Natural killer cell (primary cell): ENCODE data around the gene MISP3. TPM values are rescaled to one million over a fixed set of nuclear protein-coding genes. Genes with fewer than 3 reads are reported as not detected.
"Not testable (repeated sequence)": the region's sequence is repeated elsewhere in the genome, so short reads cannot be mapped to it uniquely, and the experiment has no call there.

Experiments used
- ATAC-seq, 3 donors: fragments of 150-1000 bp in 2 of 3; fragments of 200-7000 bp in 1 of 3; cut with Tn5 transposase; 1 replicate in 1 of 3; 2 replicates in 2 of 3; pipeline ENCODE4 v1.10.0; 2021; ENCODE audit warnings: mild to moderate bottlenecking in 2 of 3, moderate library complexity in 2 of 3
- DNase-seq, 2 donors: peaks; one replicate each; pipeline versions ENCODE4 v3.0.0 to v3.0.0-alpha.2; 2013 to 2021; ENCODE audit warnings: mixed read lengths in 1 of 2
- H3K27ac ChIP-seq: one replicate; pipeline ENCODE4 v1.5.1; 2013; ENCODE audit warnings: mild to moderate bottlenecking, low read length
- H3K27me3 ChIP-seq: one replicate; pipeline ENCODE4 v1.6.1; 2013; ENCODE audit warnings: low read length; ENCODE audit not compliant: control insufficient read depth, insufficient read depth
- H3K36me3 ChIP-seq: one replicate; pipeline ENCODE4 v1.6.1; 2013; ENCODE audit warnings: low read length; ENCODE audit not compliant: control insufficient read depth, insufficient read depth
- H3K4me1 ChIP-seq: one replicate; pipeline ENCODE4 v1.6.1; 2013; ENCODE audit warnings: low read length; ENCODE audit not compliant: control insufficient read depth, insufficient read depth
- H3K4me3 ChIP-seq: one replicate; pipeline ENCODE4 v1.5.1; 2013; ENCODE audit warnings: low read length
- H3K9me3 ChIP-seq: one replicate; pipeline ENCODE4 v1.6.1; 2013; ENCODE audit warnings: low read length; ENCODE audit not compliant: control insufficient read depth, insufficient read depth
- H3K27ac Mint-ChIP-seq, 2 donors: one replicate each; pipeline ENCODE4 v1.8.0; 2022; ENCODE audit warnings: mild to moderate bottlenecking in 2 of 2, mixed read lengths in 2 of 2, moderate library complexity in 1 of 2
- H3K27me3 Mint-ChIP-seq, 2 donors: one replicate each; pipeline ENCODE4 v1.8.0; 2022; ENCODE audit warnings: low read depth in 2 of 2, mixed read lengths in 2 of 2
- H3K36me3 Mint-ChIP-seq: one replicate; pipeline ENCODE4 v1.8.0; 2022; ENCODE audit warnings: mixed read lengths
- H3K4me1 Mint-ChIP-seq, 2 donors: one replicate each; pipeline ENCODE4 v1.8.0; 2022; ENCODE audit warnings: mixed read lengths in 2 of 2
- H3K4me3 Mint-ChIP-seq: one replicate; pipeline ENCODE4 v1.8.0; 2022; ENCODE audit warnings: mild to moderate bottlenecking, moderate library complexity, mixed read lengths
- H3K9me3 Mint-ChIP-seq, 2 donors: one replicate each; pipeline ENCODE4 v1.8.0; 2022; ENCODE audit warnings: mixed read lengths in 2 of 2
- CTCF ChIP-seq: fragments of 200-600 bp; IDR thresholded peaks from one replicate; pipeline ENCODE4 v1.8.0; 2022; ENCODE audit warnings: antibody characterized with exemption
- WGBS: methylation state at CpG from one replicate; pipeline ENCODE4 v1.1.7; 2013; ENCODE audit warnings: missing lambda C conversion rate; ENCODE audit not compliant: insufficient coverage; 5-methylcytosine and 5-hydroxymethylcytosine counted together
- intact Hi-C: fragments of 100-400 bp; cut with micrococcal nuclease; formaldehyde crosslinking; loops from one replicate; pipeline ENCODE4 v1.14.2; 2022
- total RNA-seq, 4 donors: library from RNA; stranded (reverse); fragments of 120-200 nt in 1 of 4; gene quantifications; one replicate each; pipeline versions ENCODE4 v1.2.3 to v1.2.4, GENCODE V29; 2013 to 2022

MISP3 gene
- total RNA-seq, 3 donors from 2014 or later (not counting 1 experiment from before 2014, with no cell fraction given) = 2.4 to 4.1 (median 2.4) TPM

DNA sequence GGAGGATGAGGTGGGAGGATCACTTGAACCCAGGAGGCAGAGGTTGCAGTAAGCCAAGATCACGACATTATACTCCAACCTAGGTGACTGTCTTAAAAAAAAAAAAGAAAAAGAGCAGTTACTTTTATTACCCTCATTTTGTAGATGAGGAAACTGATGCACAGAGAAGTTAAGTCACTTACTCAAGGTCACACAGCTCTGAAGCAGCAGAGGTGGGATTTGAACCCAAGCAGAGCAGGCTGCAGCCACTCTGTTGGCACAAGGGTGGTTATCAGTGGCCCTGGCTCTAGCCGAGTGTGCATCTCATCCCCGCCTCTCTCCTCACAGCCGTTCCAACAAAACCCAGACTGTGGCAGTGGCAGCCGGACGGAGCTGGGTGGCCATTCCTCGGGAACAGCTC is 33.4 kb upstream of the MISP3 start:
- H3K36me3 ChIP-seq = peaks cover 47% of the 10 kb centered on the region
- H3K27ac ChIP-seq = no peak overlapping the region
- no peaks in the 10 kb centered on the region for H3K9me3 ChIP-seq
- no peak overlapping the region for H3K4me3 ChIP-seq
- intact Hi-C loops = no loop called here
- no peaks in the 10 kb centered on the region for H3K36me3 Mint-ChIP-seq
- H3K27ac Mint-ChIP-seq = peak overlapping the region; percentile 31 to 61
- ATAC-seq = no peak
- no peak for TF ChIP-seq CTCF
- DNase-seq = no peak
- no peaks in the 10 kb centered on the region for H3K27me3 Mint-ChIP-seq
- peaks cover 30% of the 10 kb centered on the region for H3K4me1 ChIP-seq
- H3K27me3 ChIP-seq = no peaks in the 10 kb centered on the region
- H3K4me3 Mint-ChIP-seq = no peak overlapping the region
- H3K9me3 Mint-ChIP-seq = no peaks in the 10 kb centered on the region
- peaks cover 18 to 43% of the 10 kb centered on the region in 2 donors for H3K4me1 Mint-ChIP-seq
- 96% methylated on average over 6 of the region's 7 CpGs for WGBS

DNA sequence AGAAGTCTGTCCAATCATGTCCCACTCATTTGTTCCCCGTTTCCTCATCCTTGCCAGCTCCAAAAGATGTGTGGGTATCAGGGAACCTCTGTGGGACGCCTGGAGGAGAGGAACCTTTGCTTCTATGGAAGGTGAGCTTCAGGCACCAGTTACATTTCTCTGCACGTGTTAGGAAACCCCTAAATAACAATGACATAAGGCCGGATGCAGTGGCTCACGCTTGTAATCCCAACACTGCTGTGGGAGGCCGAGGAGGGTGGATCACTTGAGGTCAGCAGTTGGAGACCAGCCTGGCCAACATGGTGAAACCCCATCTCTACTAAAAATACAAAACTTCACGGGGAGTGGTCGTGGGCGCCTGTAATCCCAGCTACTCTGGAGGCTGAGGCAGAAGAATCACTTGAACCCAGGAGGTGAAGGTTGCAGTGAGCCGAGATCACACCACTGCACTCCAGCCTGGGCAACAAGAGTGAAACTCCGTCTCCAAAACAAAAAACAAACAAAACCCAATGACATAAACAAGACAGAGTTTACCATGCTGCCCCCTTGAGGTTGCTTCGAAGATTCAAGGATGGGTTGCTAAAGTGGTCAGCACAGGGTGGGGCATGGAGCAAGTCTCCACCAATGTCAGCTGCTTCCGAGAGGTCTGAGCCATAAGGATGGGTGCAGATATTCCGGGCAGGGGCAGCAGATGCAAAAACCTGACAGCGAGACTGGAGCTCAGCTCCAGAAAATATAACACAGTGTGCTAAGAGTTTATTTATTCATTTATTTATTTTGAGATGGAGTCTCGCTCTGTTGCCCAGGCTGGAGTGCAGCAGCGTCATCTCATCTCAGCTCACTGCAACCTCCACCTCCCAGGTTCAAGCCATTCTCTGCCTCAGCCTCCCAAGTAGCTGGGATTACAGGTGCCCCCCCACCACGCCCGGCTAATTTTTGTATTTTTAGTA is 29.7 kb upstream of the MISP3 start:
- H3K27ac Mint-ChIP-seq = peak overlapping the region; percentile 91 to 93
- peaks cover 55% of the 10 kb centered on the region for H3K36me3 ChIP-seq

DNA sequence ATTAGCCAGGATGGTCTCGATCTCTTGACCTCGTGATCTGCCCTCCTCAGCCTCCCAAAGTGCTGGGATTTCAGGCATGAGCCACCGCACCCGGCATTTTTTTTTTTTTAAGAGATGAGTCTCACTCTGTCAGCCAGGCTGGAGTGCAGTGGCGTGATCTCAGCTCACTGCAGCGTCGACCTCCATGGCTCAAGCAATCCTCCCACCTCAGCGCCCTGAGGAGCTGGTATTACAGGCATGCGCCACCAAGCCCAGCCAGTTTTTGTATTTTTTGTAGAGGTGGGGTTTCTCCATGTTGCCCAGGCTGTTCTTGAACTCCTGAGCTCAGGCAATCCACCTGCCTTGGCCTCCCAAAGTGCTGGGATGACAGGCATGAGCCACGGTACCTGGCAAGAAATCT is 24.7 kb upstream of the MISP3 start:
- not testable (repeated sequence) for H3K9me3 Mint-ChIP-seq, H3K27me3 Mint-ChIP-seq

More for the DNA sequence above, 29.7 kb upstream of the MISP3 start:
- TF ChIP-seq CTCF = peak; percentile 57
- Histone ChIP-seq H3K27ac (peak overlapping the region; percentile 84), H3K4me1 (peaks cover 21% of the 10 kb centered on the region)
- H3K9me3 Mint-ChIP-seq, H3K27me3 Mint-ChIP-seq, H3K9me3 ChIP-seq, H3K36me3 Mint-ChIP-seq, H3K4me3 ChIP-seq, H3K27me3 ChIP-seq: not testable (repeated sequence)
- WGBS = 67% methylated on average over 17 of the region's 19 CpGs
- Mint-ChIP-seq H3K4me3 (peak overlapping the region; percentile 21), H3K4me1 (peaks cover 10 to 29% of the 10 kb centered on the region in 2 donors)
- DNase-seq (peak; percentile 43 to 83), ATAC-seq (peak; percentile 77 to 89 (median 80))
- intact Hi-C loops = loop anchor here (5.0 kb wide), 1 partner anchor 36 kb away; the partner anchor contains the start of gene RFX1

GRCh38 chr19:14048443-14049153 is 24.0 kb upstream of the MISP3 start:
- no peaks in the 10 kb centered on the region for H3K4me1 ChIP-seq
- no peak overlapping the region for H3K27ac ChIP-seq
- WGBS = 85% methylated on average over 8 of the region's 8 CpGs
- no peaks in the 10 kb centered on the region for H3K9me3 Mint-ChIP-seq
- peaks cover 61% of the 10 kb centered on the region for H3K36me3 ChIP-seq
- no peaks in the 10 kb centered on the region for H3K9me3 ChIP-seq
- TF ChIP-seq CTCF = peak; percentile 98
- peak overlapping the region; percentile 57 to 82 for H3K27ac Mint-ChIP-seq
- no peaks in the 10 kb centered on the region for H3K27me3 Mint-ChIP-seq
- no peak overlapping the region for H3K4me3 ChIP-seq
- H3K36me3 Mint-ChIP-seq = no peaks in the 10 kb centered on the region
- H3K4me1 Mint-ChIP-seq = peaks cover 0 to 11% of the 10 kb centered on the region in 2 donors
- intact Hi-C loops = loop anchor here (1.0 to 2.0 kb wide), 2 partner anchors 26 to 168 kb away; no protein-coding TSS in a partner anchor
- DNase-seq = peak; percentile 79 to 84
- H3K27me3 ChIP-seq = no peaks in the 10 kb centered on the region
- H3K4me3 Mint-ChIP-seq = no peak overlapping the region
- peak; percentile 87 to 98 (median 90) for ATAC-seq

More for the DNA sequence above, 24.7 kb upstream of the MISP3 start:
- H3K9me3 ChIP-seq, H3K4me1 ChIP-seq, H3K27ac ChIP-seq, H3K27me3 ChIP-seq, ATAC-seq, H3K36me3 Mint-ChIP-seq, H3K4me3 Mint-ChIP-seq, H3K4me3 ChIP-seq, DNase-seq: not testable (repeated sequence)
- peaks cover 64% of the 10 kb centered on the region for H3K36me3 ChIP-seq
- Mint-ChIP-seq H3K27ac (peak overlapping the region; percentile 57 to 82), H3K4me1 (peaks cover 4 to 15% of the 10 kb centered on the region in 2 donors)
- intact Hi-C loops = loop anchor here (1.0 to 2.0 kb wide), 2 partner anchors 27 to 168 kb away; no protein-coding TSS in a partner anchor
- over 99% methylated on average over 9 of the region's 10 CpGs for WGBS
